GM21619 (cell line): ENCODE measurements around the gene CDK7.

Experiments used
- ATAC-seq: cut with Tn5 transposase; IDR thresholded peaks from one replicate; pipeline ENCODE4 v1.9.1; 2021; ENCODE audit not compliant: unreplicated experiment

The CDK7 gene

DNA sequence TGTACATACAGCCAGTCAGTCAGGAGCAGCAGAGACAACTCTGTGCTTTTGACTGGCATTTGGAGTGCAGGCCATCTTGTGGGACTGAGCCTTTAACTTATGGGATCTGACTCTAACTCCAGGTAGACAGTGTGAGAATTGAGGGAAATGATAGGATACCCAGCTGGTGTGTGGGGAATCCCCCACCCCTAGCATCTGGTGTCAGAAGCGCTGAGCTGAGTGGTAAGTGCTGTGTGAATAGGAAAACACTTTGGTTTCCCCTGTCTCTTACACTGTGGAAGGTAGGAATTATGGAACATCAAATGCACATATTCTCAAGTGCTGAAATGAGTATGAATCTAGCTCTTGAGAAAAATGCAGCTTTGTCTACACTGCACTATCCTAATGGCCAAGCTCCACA lies 54.0 kb downstream of the CDK7 start:
- ATAC-seq = no peak

DNA sequence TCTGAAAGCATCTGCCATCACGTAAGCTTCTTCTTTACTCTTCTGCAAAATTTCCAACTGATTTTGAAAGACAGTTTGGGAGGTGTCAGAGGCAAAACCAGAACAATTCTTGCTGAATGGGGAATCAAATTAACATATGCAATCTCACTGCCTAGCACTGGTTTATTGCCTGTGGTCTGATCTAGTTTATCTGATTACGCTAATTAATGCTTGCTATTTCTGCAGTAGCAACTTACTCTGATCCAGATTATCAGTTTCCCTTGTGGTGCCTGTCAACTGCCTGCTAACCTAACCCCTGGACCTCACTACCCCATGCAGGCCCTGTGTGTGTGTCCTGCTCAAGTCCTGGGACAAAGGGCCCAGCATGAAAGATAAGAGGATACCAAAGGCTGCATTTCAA lies 57.6 kb downstream of the CDK7 start:
- ATAC-seq = no peak

DNA sequence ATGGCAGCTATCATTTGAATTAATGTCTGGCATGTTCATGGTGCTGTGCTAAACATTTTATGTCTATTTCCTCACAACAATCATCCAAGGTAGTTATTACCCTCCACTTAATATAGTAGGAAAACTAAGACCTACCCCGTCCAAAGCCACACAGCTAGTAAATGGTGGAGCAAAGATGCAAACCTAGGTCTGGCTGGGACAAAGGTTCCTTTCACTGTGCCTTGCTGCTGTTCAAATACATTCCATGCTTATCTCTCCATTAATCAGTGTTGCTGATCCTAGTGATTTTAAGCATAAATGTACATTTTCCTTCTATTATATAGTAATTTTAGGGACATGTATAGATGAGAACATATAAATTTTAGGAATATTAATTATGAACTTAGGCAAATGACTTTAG lies 59.2 kb downstream of the CDK7 start:
- ATAC-seq = no peak

DNA sequence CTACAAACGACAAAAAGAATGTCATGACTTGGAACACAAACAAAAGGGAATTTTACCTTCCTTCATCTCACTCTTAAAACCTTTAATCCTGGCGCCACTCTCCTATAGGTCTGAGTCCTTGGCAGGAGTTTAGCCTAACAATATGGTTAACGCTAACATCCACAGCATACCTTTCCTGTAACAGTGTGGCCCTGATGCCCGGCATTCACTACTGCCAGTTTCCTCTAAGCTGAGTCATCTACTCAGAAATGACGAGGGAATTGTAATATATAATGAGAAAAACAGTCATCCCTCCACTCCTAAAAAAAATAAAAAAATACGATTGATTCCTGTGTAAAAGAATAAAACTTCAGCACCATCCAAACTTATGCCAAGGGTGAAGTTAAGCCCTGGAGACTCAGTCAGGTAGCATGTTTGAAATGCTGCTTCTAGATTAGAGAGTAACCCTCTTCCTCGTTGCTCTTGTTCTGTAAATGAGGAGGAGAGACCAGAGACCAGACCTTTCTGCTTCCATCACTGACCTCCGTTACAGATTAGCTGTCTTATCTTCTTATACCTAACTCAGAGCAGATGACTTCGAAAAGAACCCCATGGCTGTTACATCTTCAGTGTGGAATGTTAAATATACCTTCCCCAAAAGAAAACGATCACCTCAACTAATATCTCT lies 60.5 kb downstream of the CDK7 start:
- no peak for ATAC-seq

DNA sequence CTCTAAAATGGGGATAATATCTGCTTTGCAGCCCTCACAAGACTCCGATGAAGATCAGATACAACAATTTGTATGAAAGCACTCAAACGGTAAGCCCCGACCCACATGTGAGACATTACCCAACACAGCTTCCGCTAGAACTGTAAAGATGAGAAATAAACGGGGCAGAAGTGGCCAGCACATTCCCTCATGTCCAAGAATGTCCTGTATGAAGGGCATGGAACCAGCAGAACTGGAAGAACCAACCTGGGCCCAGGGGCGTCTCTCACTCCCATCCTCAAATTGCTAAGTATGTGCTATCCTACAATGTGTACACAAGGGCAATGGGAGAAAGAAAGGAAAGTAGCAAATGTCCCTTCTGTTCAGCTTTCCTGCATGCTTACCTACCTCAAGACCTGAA lies 64.9 kb downstream of the CDK7 start:
- ATAC-seq = no peak

DNA sequence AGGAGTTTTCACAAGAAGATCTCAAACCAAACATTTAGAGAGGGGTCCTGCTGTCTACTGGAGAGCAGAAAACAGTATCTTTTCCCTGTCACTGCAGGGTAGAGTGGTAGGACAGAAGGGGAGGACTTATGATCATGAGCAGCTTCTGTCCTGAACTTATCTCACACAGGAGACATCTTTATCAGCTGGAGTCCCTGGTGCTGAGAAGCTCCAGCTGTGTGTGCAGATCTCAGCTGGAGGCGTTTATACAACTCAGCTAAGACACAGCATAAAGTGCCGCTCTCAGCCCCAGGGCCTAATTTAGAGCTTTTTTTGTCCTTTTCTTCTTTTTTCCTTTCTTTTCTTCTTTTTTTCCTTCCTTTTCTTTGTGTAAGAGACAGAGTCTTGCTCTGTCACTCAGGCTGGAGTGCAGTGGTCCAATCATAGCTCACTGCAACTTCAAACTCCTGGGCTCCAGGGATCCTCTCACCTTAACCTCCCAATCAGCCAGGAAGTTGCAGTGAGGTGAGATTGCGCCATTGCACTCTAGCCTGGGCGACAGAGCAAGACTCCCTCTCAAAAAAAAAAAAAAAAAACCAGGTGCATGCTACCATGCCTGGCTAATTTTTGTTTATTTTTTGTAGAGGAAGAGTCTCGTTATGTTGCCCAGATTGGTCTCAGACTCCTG lies 66.0 kb downstream of the CDK7 start:
- no peak for ATAC-seq

DNA sequence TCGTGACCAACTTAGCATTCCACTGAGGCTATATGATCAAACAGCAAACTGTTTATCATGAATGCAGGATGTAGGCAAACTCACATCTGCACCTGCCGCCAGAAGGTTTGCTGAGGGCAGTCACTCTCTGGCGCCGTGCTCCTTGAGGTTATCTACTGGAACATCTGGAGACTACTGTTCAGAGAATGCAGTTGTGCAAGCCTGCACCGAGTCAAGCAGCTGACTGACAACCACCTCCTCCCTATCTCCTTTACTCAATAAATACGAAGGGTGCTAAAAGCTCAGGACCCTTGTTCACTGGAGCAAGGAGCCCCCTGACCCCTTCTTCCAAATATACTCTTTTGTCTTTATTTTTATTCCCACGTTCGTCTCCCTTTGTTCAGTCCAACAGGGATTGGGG lies 70.8 kb downstream of the CDK7 start:
- ATAC-seq = no peak

DNA sequence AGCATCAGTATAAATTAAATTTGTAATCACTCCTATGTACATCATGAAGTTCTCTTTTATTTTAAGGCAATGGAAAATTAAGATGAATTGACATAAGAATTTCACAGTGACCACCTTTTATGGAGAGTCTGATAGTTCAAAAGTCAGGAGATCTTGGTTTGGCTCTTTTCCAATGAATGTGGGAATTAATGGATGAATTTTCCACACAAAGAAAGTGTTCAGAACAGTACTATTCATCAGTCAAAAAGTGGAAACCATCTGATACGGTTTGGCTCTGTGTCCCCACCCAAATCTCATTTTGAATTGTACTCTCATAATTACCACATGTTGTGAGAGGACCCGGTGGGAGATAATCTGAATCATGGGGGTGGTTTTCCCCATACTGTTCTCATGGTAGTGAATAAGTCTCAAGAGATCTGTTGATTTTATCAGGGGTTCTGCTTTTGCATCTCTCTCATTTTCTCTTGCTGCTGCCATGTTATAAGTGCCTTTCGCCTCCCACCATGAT lies 73.4 kb downstream of the CDK7 start:
- ATAC-seq = no peak

DNA sequence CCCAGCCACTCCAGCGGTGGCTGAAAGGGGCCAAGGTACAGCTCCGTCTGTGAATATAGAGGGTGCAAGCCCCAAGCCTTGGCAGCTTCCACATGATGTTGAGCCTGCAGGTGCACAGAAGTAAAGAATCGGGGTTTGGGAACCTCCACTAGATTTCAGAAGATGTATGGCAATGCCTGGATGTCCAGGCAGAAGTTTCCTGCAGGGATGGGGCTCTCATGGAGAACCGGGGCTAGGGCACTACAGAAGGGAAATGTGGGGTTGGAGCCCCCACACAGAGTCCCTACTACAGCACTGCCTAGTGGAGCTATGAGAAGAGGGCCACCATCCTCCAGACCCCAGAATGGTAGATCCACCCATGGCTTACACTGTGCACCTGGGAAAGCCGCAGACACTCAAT lies 74.7 kb downstream of the CDK7 start:
- ATAC-seq = no peak

DNA sequence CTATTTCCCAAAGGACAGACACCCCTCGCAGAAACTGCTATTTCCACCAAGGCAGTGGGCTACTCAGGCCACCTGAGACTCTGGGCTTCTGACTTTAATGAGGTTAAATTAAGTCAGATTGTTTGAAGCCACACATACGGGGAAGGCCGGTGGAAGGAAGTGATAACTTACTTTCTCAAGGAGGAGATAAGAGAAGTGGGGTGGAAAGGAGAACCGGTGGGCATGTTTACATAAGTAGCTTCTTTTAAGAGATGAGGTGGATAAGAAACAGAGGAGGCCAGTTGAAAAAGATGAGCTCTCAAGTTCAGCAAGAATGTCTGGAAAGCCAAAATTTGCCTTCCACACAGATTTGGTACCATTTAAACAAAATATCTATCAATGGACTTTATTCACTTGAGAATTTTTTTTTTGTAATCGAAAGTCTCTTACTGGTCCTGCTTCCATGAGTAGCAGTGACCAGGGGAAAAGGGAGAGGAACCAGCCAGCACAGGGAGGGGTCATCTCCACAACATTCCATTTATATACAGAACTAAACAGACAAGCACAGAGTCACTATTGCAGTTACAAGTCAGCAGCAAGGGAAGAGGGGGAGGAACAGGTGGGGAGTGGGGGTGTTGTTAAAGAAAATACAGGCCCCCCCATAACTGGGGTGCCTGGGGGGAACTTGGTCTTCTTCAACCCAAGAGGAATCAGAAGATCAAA lies 77.9 kb downstream of the CDK7 start:
- no peak for ATAC-seq

DNA sequence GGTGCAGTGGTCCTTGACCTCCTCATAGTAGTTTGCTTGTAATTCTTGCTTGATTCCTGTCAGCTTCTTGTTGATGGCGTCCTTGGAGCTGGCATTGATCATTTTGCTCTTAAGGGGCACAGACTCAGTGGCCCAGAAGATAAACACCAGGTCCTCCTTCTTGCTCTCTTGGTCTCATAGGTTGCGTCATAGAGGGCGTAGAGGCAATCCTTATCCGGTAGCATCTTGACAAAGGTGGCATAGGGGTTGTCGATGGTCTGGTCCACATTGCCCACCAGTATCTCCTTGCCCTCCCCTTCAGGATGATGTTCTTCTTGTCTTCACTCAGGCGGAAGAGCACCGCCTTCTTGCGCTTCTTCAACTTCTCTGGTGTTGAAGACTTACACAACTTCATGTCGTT lies 78.7 kb downstream of the CDK7 start:
- no peak for ATAC-seq

DNA sequence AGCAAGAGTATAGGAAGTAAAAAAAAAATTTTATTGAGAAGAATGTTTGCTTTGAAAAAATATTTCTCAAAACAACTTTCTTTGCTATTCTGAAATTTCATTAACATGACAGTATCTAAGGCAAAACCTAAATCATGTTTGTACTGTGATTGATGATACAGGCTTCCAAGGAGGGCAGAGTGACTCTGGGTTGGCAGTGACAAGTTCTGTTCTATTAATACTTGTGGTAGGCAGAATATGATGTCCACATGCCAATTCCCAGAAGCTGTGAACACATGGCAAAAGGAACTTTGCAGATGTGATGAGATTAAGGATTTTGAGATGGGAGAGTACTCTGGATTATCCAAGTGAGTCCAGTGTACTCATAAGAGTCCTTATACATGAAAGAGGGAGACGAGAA lies 81.3 kb downstream of the CDK7 start:
- ATAC-seq = no peak

DNA sequence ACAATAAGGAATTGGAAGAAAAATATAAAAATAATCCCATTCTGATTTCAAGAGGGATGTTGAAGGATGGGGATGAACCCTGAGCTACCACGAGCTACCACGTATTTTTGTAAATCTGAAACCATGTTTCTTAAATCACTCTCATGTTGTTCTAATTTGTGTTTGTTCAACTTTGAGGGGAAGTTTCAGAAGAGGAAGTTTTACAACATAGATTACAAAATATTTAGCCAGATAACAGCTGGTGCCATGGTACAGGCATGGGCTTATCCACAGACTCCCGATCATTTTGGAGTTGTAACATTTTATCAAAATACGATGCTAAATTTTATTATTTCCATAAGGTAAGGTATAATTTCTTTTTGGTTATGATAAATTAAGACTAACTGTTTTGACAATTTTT lies 82.7 kb downstream of the CDK7 start:
- no peak for ATAC-seq

DNA sequence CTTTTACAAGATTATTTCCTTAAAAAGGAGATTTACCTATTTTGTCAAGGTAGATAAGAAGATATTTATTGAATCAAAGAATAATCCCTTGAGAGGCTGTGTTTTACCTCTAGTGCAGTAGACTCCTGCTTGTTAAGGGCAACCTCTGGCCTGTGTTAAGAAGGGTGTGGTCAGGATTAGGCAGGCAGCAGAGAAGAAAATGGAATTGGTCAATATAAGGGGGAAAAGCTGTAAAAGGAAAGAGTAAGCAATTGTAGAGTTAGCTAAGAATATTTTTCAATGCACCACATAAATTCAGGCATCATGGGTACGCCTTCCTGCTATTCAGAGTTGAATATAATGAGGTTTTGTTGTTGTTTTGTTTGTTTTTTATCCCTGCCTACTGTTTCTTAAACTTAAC lies 91.7 kb downstream of the CDK7 start:
- no peak for ATAC-seq
